Fibroblast of mammary gland (primary cell): Measurements from ENCODE around the gene CASZ1.

Source experiments
- DNase-seq: peaks from one replicate; pipeline ENCODE4 v3.0.0-alpha.2; 2010; ENCODE audit warnings: low read depth
- H3K4me3 ChIP-seq: 2 replicates; pipeline ENCODE4 v1.5.1; 2011; ENCODE audit warnings: low read depth, mild to moderate bottlenecking, low read length, moderate library complexity; ENCODE audit not compliant: control insufficient read depth
- CTCF ChIP-seq: conservative IDR thresholded peaks from 2 replicates; pipeline ENCODE4 v1.5.1; 2011; ENCODE audit warnings: low read depth, low read length, inconsistent platforms; ENCODE audit not compliant: control insufficient read depth, insufficient read depth

CASZ1 gene

GRCh38 chr1:10734962-10735544 is 61.4 kb downstream of the CASZ1 start:
- DNase-seq = no peak
- no peak overlapping the region for H3K4me3 ChIP-seq
- no peak for TF ChIP-seq CTCF

GRCh38 chr1:10734375-10734774 is 62.1 kb downstream of the CASZ1 start:
- DNase-seq = no peak
- no peak for TF ChIP-seq CTCF
- H3K4me3 ChIP-seq = no peak overlapping the region

GRCh38 chr1:10733474-10734366 is 62.7 kb downstream of the CASZ1 start:
- no peak for TF ChIP-seq CTCF
- no peak overlapping the region for H3K4me3 ChIP-seq
- DNase-seq = no peak

GRCh38 chr1:10730985-10731384 is 65.5 kb downstream of the CASZ1 start:
- no peak overlapping the region for H3K4me3 ChIP-seq
- peak; percentile 71 for DNase-seq
- TF ChIP-seq CTCF = no peak

- DNase-seq = no peak
- TF ChIP-seq CTCF = no peak
- H3K4me3 ChIP-seq = no peak overlapping the region
Observed at GRCh38 chr1:10728595-10729410, 67.6 kb downstream of the CASZ1 start.

- no peak for DNase-seq
- no peak for TF ChIP-seq CTCF
- H3K4me3 ChIP-seq = no peak overlapping the region
Observed at GRCh38 chr1:10727751-10728232, 68.7 kb downstream of the CASZ1 start.
